ENCODE results near the gene TRPC1.

GRCh38 chr3:142777927-142778326 is 54.1 kb downstream of the TRPC1 start:
- no peak for TF ChIP-seq CTCF (IDR thresholded peaks at IDR 0.05)
- TF ChIP-seq POLR2AphosphoS5 (IDR thresholded peaks at IDR 0.05) = no peak
